Measurements from ENCODE around the gene AP2A2. TPM values are rescaled to one million over a fixed set of nuclear protein-coding genes. Genes with fewer than 3 reads are reported as not detected.

AP2A2 gene
- total RNA-seq, 1 donor from 2014 or later, result 53.8 TPM

- DNase-seq, result no peak
- H3K27ac Mint-ChIP-seq, result no peak overlapping the region
- H3K4me3 Mint-ChIP-seq, result no peak overlapping the region
- no peaks in the 10 kb centered on the region for H3K27me3 Mint-ChIP-seq
- H3K4me1 Mint-ChIP-seq, result no peaks in the 10 kb centered on the region
- peaks cover 1% of the 10 kb centered on the region for H3K36me3 Mint-ChIP-seq (ENCODE audit: low read depth)
- intact Hi-C loops (cut with micrococcal nuclease), result no loop called here
- no peaks in the 10 kb centered on the region for H3K9me3 Mint-ChIP-seq
Measured at GRCh38 chr11:893008-893654, 32.5 kb upstream of the AP2A2 start.

DNA sequence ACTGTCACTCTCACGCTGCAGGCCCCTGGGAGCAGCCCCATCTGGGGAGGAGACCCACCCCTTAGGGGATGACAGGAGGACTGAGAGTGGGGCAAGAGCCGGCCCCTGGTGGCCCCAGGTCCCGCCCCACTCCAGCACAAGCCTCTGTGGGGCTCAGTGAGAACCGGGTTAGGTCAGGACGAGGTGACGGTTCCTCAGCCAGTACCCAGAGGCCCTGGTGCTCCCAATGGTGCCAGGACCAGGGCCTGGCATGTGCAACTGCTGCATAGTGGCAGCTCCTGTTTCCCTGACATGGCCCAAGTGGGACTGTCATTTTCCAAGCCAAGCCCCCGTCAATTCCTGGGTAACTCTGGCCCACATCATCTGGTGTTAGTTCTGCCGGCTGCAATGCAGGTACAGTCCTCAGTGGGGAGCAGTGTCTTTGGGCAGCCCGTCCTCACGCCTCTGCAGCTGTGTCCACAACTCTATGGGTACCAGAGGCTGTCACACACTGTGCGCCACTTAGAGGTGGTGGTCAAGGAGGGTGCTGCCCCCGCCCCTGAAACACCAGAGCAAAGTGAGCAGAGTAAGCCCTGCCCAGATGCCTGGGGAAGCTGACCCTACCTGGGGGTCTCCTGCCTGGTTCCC lies 31.0 kb upstream of the AP2A2 start:
- H3K4me3 Mint-ChIP-seq, result no peak overlapping the region
- H3K36me3 Mint-ChIP-seq (ENCODE audit: low read depth), result peaks cover 2% of the 10 kb centered on the region
- DNase-seq, result no peak
- no peak overlapping the region for H3K27ac Mint-ChIP-seq
- H3K4me1 Mint-ChIP-seq, result no peaks in the 10 kb centered on the region
- H3K27me3 Mint-ChIP-seq, result no peaks in the 10 kb centered on the region
- intact Hi-C loops (cut with micrococcal nuclease), result no loop called here
- no peaks in the 10 kb centered on the region for H3K9me3 Mint-ChIP-seq

- Mint-ChIP-seq H3K27ac (no peak overlapping the region), H3K36me3 (ENCODE audit: low read depth) (peaks cover 5% of the 10 kb centered on the region), H3K27me3 (no peaks in the 10 kb centered on the region), H3K4me3 (no peak overlapping the region), H3K9me3 (no peaks in the 10 kb centered on the region), H3K4me1 (no peaks in the 10 kb centered on the region)
- intact Hi-C loops (cut with micrococcal nuclease), result no loop called here
- no peak for DNase-seq
Measured at GRCh38 chr11:895331-896110, 30.1 kb upstream of the AP2A2 start.

- no peak overlapping the region for H3K27ac Mint-ChIP-seq
- H3K4me3 Mint-ChIP-seq, result no peak overlapping the region
- H3K4me1 Mint-ChIP-seq, result no peaks in the 10 kb centered on the region
- no peak for DNase-seq
- no peaks in the 10 kb centered on the region for H3K27me3 Mint-ChIP-seq
- H3K36me3 Mint-ChIP-seq (ENCODE audit: low read depth), result peaks cover 13% of the 10 kb centered on the region
- H3K9me3 Mint-ChIP-seq, result no peaks in the 10 kb centered on the region
- intact Hi-C loops (cut with micrococcal nuclease), result no loop called here
Measured at GRCh38 chr11:897253-898142, 28.2 kb upstream of the AP2A2 start.

DNA sequence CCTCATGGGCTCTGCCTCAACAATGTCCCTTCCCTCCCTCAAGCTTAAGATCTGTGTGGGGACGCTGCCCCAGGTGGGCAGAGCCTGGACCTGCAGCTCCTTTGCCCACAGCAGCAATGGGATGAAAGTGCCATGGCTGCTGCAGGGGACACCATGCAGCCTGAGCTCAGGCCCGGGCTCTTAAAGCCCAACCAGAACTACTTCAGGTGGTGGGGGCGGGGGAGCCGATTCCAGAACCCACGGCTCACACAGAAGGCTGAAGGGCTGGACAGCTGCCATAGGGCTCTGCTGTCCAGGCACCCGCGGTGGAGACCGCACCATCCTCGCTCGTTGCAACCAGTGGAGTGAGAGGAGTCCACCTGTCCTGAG lies 27.5 kb upstream of the AP2A2 start:
- no peak overlapping the region for H3K4me3 Mint-ChIP-seq
- H3K36me3 Mint-ChIP-seq (ENCODE audit: low read depth), result peaks cover 19% of the 10 kb centered on the region
- no peak overlapping the region for H3K27ac Mint-ChIP-seq
- no peaks in the 10 kb centered on the region for H3K4me1 Mint-ChIP-seq
- intact Hi-C loops (cut with micrococcal nuclease), result no loop called here
- DNase-seq, result no peak
- no peaks in the 10 kb centered on the region for H3K27me3 Mint-ChIP-seq
- no peaks in the 10 kb centered on the region for H3K9me3 Mint-ChIP-seq

DNA sequence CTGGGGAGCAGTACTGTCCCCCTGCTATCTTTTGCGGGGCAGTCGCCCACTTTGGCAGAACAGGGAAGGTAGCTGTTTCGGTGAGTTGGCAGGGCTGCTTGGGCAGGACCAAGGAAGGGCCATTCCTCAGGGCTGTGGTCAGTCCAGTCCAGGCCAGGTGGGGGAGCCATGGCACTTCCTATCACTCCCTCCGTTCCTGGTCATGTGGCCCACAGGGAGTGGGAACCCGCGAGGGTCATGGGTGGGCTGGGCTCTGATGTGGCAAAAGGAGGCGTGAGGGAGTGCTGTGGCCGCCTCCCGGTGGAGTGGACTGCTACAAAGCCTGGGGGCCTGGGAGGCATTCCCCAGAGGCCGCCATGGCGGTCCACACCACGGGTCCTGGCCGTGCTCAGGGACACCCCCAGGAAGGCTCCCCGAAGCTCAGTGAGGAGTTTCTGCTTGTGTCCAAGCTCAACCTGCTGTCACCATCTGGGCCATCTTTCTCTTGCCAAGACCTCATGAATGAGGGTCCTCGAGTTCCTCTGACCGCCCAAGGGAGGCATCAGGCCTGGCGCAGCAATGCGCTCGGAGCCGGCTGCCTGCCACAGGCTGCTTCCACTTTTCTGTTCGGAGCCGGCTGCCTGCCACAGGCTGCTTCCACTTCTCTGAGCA lies 27.0 kb upstream of the AP2A2 start:
- Mint-ChIP-seq H3K27ac (no peak overlapping the region), H3K27me3 (no peaks in the 10 kb centered on the region), H3K9me3 (no peaks in the 10 kb centered on the region), H3K4me1 (no peaks in the 10 kb centered on the region), H3K4me3 (no peak overlapping the region), H3K36me3 (ENCODE audit: low read depth) (peaks cover 23% of the 10 kb centered on the region)
- no peak for DNase-seq
- intact Hi-C loops (cut with micrococcal nuclease), result no loop called here

DNA sequence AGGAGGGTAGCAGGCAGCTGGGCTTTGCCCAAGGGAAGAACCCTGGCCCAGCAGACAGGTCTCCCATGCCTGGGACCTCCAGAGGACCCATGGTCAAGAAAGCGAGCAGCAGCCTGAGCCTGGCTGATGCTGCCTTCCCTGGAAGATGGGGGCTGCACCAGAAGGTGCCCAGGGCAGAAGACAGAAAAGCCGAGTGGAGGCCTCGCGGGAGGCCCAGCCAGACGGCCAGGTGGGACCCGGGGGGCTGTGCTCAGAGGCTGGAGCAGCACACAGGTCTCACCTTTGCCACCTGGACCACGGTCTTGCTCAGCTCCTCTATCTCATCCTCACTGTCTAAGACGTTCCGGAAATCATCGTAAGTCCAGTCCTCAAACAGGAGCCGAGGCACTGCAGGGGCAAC lies 25.9 kb upstream of the AP2A2 start:
- no peak overlapping the region for H3K4me3 Mint-ChIP-seq
- H3K36me3 Mint-ChIP-seq (ENCODE audit: low read depth), result peaks cover 32% of the 10 kb centered on the region
- H3K9me3 Mint-ChIP-seq, result no peaks in the 10 kb centered on the region

DNA sequence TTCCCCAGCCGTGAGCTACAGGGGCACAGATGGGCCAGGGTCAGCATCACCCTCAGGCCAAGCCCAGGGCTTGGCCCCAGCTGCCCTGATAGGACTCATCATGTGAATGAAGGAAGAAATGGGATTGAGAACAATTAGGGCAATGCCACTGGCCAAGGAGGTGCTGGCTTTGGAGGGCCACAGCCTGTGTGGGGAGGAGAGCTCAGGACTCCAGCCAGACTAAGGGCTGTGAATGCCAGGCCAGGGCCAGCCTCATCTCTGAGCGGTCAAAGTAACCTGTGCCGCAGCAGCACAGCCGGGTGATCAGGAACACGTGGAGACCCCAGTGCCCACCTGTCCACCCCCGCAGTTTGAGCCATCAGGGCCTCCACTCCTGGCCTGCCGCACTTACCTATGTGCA lies 25.1 kb upstream of the AP2A2 start:
- no peak overlapping the region for H3K4me3 Mint-ChIP-seq

More for the DNA sequence above, 25.9 kb upstream of the AP2A2 start:
- Mint-ChIP-seq H3K27me3 (no peaks in the 10 kb centered on the region), H3K27ac (no peak overlapping the region), H3K4me1 (no peaks in the 10 kb centered on the region)
- intact Hi-C loops (cut with micrococcal nuclease), result no loop called here
- no peak for DNase-seq

GRCh38 chr11:901452-902061 lies 24.1 kb upstream of the AP2A2 start:
- Mint-ChIP-seq H3K4me1 (peaks cover 1% of the 10 kb centered on the region), H3K27me3 (no peaks in the 10 kb centered on the region), H3K27ac (no peak overlapping the region), H3K4me3 (no peak overlapping the region), H3K36me3 (ENCODE audit: low read depth) (peaks cover 37% of the 10 kb centered on the region), H3K9me3 (no peaks in the 10 kb centered on the region)
- intact Hi-C loops (cut with micrococcal nuclease), result no loop called here
- no peak for DNase-seq

More for the DNA sequence above, 25.1 kb upstream of the AP2A2 start:
- no peak overlapping the region for H3K27ac Mint-ChIP-seq
- H3K9me3 Mint-ChIP-seq, result no peaks in the 10 kb centered on the region
- DNase-seq, result no peak
- no peaks in the 10 kb centered on the region for H3K4me1 Mint-ChIP-seq
- H3K36me3 Mint-ChIP-seq (ENCODE audit: low read depth), result peaks cover 33% of the 10 kb centered on the region
- intact Hi-C loops (cut with micrococcal nuclease), result no loop called here
- no peaks in the 10 kb centered on the region for H3K27me3 Mint-ChIP-seq

DNA sequence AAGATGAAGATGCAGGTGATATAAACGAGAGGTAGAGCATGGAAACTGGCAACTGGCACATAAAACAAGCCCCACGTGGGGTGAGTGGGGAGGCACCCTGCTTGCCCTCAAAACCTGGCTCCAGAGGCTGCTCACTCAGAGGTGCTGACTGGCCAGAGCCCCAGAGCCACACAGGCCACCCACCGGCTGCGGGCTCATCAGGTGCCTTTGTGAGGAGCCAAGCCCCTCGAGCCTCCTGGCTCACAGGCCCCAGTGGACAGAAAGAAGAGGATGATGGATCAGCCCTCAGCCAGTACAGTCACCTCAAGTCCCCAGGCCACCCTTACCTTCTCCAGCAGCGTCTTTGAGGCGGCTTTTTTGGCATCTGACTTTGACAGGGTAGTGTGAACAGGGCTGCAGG lies 21.3 kb upstream of the AP2A2 start:
- Mint-ChIP-seq H3K4me3 (no peak overlapping the region), H3K9me3 (no peaks in the 10 kb centered on the region), H3K4me1 (peaks cover 10% of the 10 kb centered on the region), H3K36me3 (ENCODE audit: low read depth) (peaks cover 38% of the 10 kb centered on the region), H3K27ac (no peak overlapping the region), H3K27me3 (no peaks in the 10 kb centered on the region)
- intact Hi-C loops (cut with micrococcal nuclease), result no loop called here
- no peak for DNase-seq

- Mint-ChIP-seq H3K36me3 (ENCODE audit: low read depth) (peaks cover 33% of the 10 kb centered on the region), H3K4me1 (peaks cover 14% of the 10 kb centered on the region), H3K27me3 (no peaks in the 10 kb centered on the region), H3K27ac (no peak overlapping the region), H3K9me3 (no peaks in the 10 kb centered on the region), H3K4me3 (no peak overlapping the region)
- DNase-seq, result no peak
- intact Hi-C loops (cut with micrococcal nuclease), result no loop called here
Measured at GRCh38 chr11:905952-906351, 19.7 kb upstream of the AP2A2 start.

DNA sequence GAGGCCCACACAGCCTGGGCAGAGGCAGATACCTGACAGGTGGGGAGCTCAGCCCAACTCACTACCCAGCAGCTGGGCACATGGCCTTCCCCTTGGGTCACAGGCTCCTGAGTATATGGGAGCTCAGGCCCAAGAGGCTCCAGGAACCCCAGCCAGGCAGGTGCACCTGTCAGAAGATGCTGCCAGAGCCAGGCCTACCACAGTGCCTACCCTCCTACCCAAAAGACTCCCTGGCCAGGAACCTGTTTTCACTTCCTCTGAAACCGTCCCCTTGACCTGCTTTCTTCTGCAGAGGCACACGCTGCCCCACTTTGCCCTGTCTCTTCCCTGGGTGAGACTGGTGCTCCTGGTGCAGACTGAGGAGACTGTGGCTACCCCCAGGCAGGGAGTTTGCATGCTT lies 18.0 kb upstream of the AP2A2 start:
- peaks cover 18% of the 10 kb centered on the region for H3K4me1 Mint-ChIP-seq
- H3K27me3 Mint-ChIP-seq, result no peaks in the 10 kb centered on the region
- intact Hi-C loops (cut with micrococcal nuclease), result no loop called here
- no peak for DNase-seq
- H3K4me3 Mint-ChIP-seq, result peak overlapping the region; percentile 39
- peaks cover 25% of the 10 kb centered on the region for H3K36me3 Mint-ChIP-seq (ENCODE audit: low read depth)
- H3K27ac Mint-ChIP-seq, result no peak overlapping the region
- H3K9me3 Mint-ChIP-seq, result no peaks in the 10 kb centered on the region

DNA sequence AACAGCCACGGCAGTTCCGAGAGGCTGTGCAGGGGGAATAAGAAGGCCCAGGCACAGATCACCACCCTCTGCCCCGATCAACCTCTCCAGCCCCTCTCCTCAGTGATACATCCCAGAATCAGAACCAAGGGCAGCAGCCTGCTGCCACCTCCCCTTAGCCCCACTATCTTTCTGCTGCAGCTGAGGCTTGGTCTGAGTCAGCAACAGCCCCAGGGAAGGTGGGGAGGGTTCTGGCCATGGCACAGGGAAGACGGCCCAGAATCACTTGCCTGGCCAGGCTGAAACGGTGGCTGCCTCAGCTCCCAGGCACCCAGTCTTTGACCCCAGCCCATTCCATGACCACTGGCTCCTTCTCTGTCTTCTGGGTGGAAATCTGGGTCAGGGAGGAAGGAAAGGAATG lies 17.4 kb upstream of the AP2A2 start:
- H3K9me3 Mint-ChIP-seq, result no peaks in the 10 kb centered on the region
- intact Hi-C loops (cut with micrococcal nuclease), result no loop called here
- H3K27ac Mint-ChIP-seq, result no peak overlapping the region
- peaks cover 19% of the 10 kb centered on the region for H3K36me3 Mint-ChIP-seq (ENCODE audit: low read depth)
- DNase-seq, result no peak
- H3K4me3 Mint-ChIP-seq, result peak overlapping the region; percentile 39
- no peaks in the 10 kb centered on the region for H3K27me3 Mint-ChIP-seq
- peaks cover 18% of the 10 kb centered on the region for H3K4me1 Mint-ChIP-seq

All from activated CD4-positive, alpha-beta T cell treated with anti-CD3 and anti-CD28 coated beads, Interleukin-2, amount 10 ng/mL, durations not matched to agents 24 days and 14 days (primary cell).